Peyer's patch (tissue), 4 donors: ENCODE measurements around the gene MARCHF6. TPM values are rescaled to one million over a fixed set of nuclear protein-coding genes. Genes with fewer than 3 reads are reported as not detected.
"Not testable (repeated sequence)": the region's sequence is repeated elsewhere in the genome, so short reads cannot be mapped to it uniquely, and the experiment has no call there.

Experiments
- DNase-seq, 3 donors: peaks; one replicate each; pipeline ENCODE4 v3.0.0-alpha.2; 2017 to 2019
- H3K27ac ChIP-seq, 4 donors: fragments of 200-600 bp; sonication (generic); one replicate each; pipeline ENCODE4 v1.5.1; 2016 to 2019
- H3K27me3 ChIP-seq, 2 donors: fragments of 200-600 bp; sonication (generic); one replicate each; pipeline ENCODE4 v1.5.1; 2019
- H3K36me3 ChIP-seq, 3 donors: fragments of 200-600 bp; sonication (generic); one replicate each; pipeline ENCODE4 v1.5.1; 2016 to 2019
- H3K4me1 ChIP-seq, 4 donors: fragments of 200-600 bp; sonication (generic); one replicate each; pipeline ENCODE4 v1.5.1; 2016 to 2019
- H3K4me3 ChIP-seq, 4 donors: fragments of 200-600 bp; sonication (generic); 1 replicate in 3 of 4; 2 replicates in 1 of 4; pipeline ENCODE4 v1.5.1; 2016 to 2019; ENCODE audit warnings: mild to moderate bottlenecking in 1 of 4
- H3K9me3 ChIP-seq, 4 donors: fragments of 200-600 bp; sonication (generic); one replicate each; pipeline ENCODE4 v1.5.1; 2016 to 2019; ENCODE audit warnings: mild to moderate bottlenecking in 1 of 4
- CTCF ChIP-seq, 6 experiments: fragments of 450-650 bp in 4 of 6; fragments of 200-600 bp in 2 of 6; sonication (generic) in 1 of 6; IDR thresholded peaks; one replicate each; pipeline ENCODE4 v1.5.1; 2017 to 2019; ENCODE audit warnings: antibody characterized with exemption in 6 of 6, mild to moderate bottlenecking in 3 of 6, moderate library complexity in 1 of 6
- POLR2A ChIP-seq, 2 donors: fragments of 450-650 bp; IDR thresholded peaks; one replicate each; pipeline ENCODE4 v1.5.1; 2017; ENCODE audit warnings: antibody characterized with exemption in 2 of 2, mild to moderate bottlenecking in 2 of 2, moderate library complexity in 2 of 2
- total RNA-seq, 4 donors: library from RNA; depleted of rRNA; stranded (reverse); fragments of >200 nt; gene quantifications; one replicate each; pipeline ENCODE4 v1.1.0, GENCODE V29; 2016

The MARCHF6 gene
- total RNA-seq, 4 donors from 2014 or later, result 88.3 to 228 (median 174) TPM

GRCh38 chr5:10372726-10373709, 19.5 kb downstream of the MARCHF6 start:
- Histone ChIP-seq H3K9me3 (no peaks in the 10 kb centered on the region), H3K27ac (no peak overlapping the region), H3K4me1 (peaks cover 0 to 21% (median 4%) of the 10 kb centered on the region in 4 donors), H3K27me3 (no peaks in the 10 kb centered on the region), H3K36me3 (peaks cover 0 to 4% (median 0%) of the 10 kb centered on the region in 3 donors), H3K4me3 (no peak overlapping the region)
- no peak for TF ChIP-seq CTCF (IDR thresholded peaks at IDR 0.05)
- no peak for TF ChIP-seq POLR2A (IDR thresholded peaks at IDR 0.05)
- DNase-seq, result no peak

- H3K27ac ChIP-seq, result no peak overlapping the region
- no peak for DNase-seq
- H3K27me3 ChIP-seq, result no peaks in the 10 kb centered on the region
- H3K36me3 ChIP-seq, result peaks cover 0 to 4% (median 0%) of the 10 kb centered on the region in 3 donors
- TF ChIP-seq POLR2A (IDR thresholded peaks at IDR 0.05) (no peak), CTCF (IDR thresholded peaks at IDR 0.05) (no peak)
- peaks cover 0 to 21% (median 4%) of the 10 kb centered on the region in 4 donors for H3K4me1 ChIP-seq
- no peaks in the 10 kb centered on the region for H3K9me3 ChIP-seq
- H3K4me3 ChIP-seq, result no peak overlapping the region
These were observed 20.8 kb downstream of the MARCHF6 start for GRCh38 chr5:10374046-10375022.

DNA sequence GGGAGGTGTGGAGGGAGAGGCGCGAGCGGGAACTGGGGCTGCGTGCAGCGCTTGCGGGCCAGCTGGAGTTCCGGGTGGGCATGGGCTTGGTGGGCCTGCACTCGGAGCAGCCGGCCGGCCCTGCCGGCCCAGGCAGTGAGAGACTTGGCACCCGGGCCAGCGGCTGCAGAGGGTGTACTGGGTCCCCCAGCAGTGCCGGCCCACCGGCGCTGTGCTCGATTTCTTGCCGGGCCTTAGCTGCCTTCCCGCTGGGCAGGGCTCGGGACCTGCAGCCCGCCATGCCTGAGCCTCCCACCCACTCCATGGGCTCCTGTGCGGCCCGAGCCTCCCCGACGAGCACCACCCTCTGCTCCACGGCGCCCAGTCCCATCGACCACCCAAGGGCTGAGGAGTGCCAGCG, 21.7 kb downstream of the MARCHF6 start:
- not testable (repeated sequence) for H3K4me3 ChIP-seq, DNase-seq, H3K27me3 ChIP-seq, H3K27ac ChIP-seq, H3K36me3 ChIP-seq, H3K9me3 ChIP-seq
- peaks cover 0 to 21% (median 4%) of the 10 kb centered on the region in 4 donors for H3K4me1 ChIP-seq

- TF ChIP-seq POLR2A (IDR thresholded peaks at IDR 0.05) (no peak), CTCF (IDR thresholded peaks at IDR 0.05) (no peak)
- H3K4me1 ChIP-seq, result peaks cover 0 to 21% (median 4%) of the 10 kb centered on the region in 4 donors
These were observed 23.0 kb downstream of the MARCHF6 start for GRCh38 chr5:10376544-10376943.

DNA sequence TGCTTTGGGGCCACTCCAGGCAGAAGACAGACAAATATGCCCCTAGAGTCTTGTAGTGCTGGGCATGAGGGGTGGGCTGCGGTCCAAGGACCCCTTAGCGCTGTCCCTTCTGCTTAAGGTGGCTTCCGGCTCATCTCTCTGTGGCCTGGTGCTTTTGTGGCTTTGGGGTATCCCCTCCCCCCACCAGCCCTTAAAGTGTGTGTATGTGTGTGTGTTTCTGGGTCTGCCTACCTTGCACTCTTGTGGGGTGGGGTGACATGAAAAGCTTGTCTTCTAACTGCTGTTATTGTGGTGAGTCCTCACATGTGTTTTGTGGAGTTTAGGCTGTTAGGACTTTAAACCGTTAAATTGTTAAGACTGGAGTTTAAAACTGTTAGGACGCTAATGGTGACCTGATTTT, 23.6 kb downstream of the MARCHF6 start:
- H3K9me3 ChIP-seq, result no peaks in the 10 kb centered on the region
- H3K36me3 ChIP-seq, result peaks cover 0 to 22% (median 0%) of the 10 kb centered on the region in 3 donors
- no peaks in the 10 kb centered on the region for H3K27me3 ChIP-seq
- H3K4me1 ChIP-seq, result peaks cover 0 to 21% (median 4%) of the 10 kb centered on the region in 4 donors
- H3K4me3 ChIP-seq, result no peak overlapping the region
- no peak for TF ChIP-seq POLR2A (IDR thresholded peaks at IDR 0.05)
- no peak for TF ChIP-seq CTCF (IDR thresholded peaks at IDR 0.05)
- no peak overlapping the region for H3K27ac ChIP-seq
- DNase-seq, result no peak

More at GRCh38 chr5:10376544-10376943, 23.0 kb downstream of the MARCHF6 start:
- Histone ChIP-seq H3K27me3 (no peaks in the 10 kb centered on the region), H3K4me3 (no peak overlapping the region), H3K36me3 (peaks cover 0 to 17% (median 0%) of the 10 kb centered on the region in 3 donors), H3K9me3 (no peaks in the 10 kb centered on the region), H3K27ac (no peak overlapping the region)
- DNase-seq, result no peak
